ENCODE data around the gene SURF1.

Gene SURF1

DNA sequence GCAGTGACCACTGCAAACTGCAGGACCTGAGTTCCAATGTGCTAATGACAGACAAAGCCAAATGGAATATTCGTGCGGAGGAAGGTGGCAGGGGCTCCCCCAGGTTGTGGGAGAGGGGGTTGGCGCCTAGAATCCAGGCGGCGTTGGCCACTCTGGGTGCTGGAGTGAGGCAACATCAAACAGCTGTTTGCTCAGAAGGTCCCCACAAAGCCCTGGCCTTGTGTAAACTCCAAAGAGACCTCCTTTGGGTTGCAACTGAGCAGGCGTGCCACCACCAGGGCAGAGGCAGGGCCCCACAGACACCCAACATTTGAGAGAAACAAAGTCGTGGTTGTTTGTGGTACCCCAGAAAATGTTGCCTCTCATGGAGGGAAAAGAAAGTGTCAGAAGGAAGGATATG is 34.4 kb upstream of the SURF1 start:
- no peak for TF ChIP-seq CTCF (IDR thresholded peaks at IDR 0.05; ENCODE audit: borderline replicate concordance, insufficient read depth, low read depth, low read length)

GRCh38 chr9:133389562-133389961 is 33.3 kb upstream of the SURF1 start:
- TF ChIP-seq CTCF (IDR thresholded peaks at IDR 0.05; ENCODE audit: borderline replicate concordance, insufficient read depth, low read depth, low read length) = no peak
- no peak overlapping the region for H3K4me3 ChIP-seq (ENCODE audit: low read depth, low read length)

More for the DNA sequence above, 34.4 kb upstream of the SURF1 start:
- H3K4me3 ChIP-seq (ENCODE audit: low read depth, low read length) = no peak overlapping the region

DNA sequence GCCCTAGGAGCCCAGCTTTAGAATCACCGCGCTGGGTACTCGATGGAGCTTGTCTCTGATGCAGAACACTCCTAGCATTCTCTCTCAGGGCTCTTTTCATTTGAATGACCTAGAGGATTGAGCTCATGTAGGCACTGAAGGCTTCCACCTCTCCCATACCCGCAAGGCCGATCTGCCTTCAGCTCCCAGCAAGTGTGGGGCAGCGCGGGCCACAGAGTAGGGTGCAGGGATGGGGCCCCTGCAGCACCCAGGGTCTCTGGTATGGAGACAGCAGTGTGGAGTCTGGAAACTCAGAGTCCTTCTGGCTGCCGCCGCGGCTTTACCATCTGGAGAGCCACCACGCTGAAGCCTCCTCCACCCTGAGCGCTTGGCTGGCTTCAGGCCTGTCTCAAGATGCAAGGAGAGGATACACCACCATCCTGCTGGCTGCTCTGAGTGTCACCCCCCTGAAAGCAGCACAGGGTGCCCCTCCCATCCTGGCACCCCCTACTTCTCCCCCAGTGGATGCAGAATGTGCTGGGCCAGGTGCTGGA is 32.8 kb upstream of the SURF1 start:
- H3K4me3 ChIP-seq (ENCODE audit: low read depth, low read length) = no peak overlapping the region
- no peak for TF ChIP-seq CTCF (IDR thresholded peaks at IDR 0.05; ENCODE audit: borderline replicate concordance, insufficient read depth, low read depth, low read length)

DNA sequence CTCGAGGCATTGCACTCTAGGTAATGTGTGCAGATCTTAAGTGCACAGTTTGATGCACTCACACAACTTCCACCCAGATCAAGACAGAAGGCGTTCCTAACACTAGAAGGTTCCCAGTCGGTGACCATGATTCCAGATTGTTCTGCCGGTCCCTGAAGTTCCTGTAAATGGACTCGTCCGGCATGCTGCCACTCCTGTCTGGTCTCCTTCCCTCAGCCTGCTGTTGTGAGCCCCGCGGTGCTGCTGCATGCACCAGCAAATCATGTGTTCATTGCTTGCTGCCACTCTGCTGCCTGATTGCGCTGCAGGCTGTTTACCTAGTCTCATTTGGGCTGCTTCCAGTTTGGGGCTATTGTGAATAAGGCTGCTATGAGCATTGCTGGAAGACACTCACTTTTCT is 31.4 kb upstream of the SURF1 start:
- TF ChIP-seq CTCF (IDR thresholded peaks at IDR 0.05; ENCODE audit: borderline replicate concordance, insufficient read depth, low read depth, low read length) = no peak
- H3K4me3 ChIP-seq (ENCODE audit: low read depth, low read length) = no peak overlapping the region

GRCh38 chr9:133386338-133386737 is 30.1 kb upstream of the SURF1 start:
- no peak for TF ChIP-seq CTCF (IDR thresholded peaks at IDR 0.05; ENCODE audit: borderline replicate concordance, insufficient read depth, low read depth, low read length)
- H3K4me3 ChIP-seq (ENCODE audit: low read depth, low read length) = no peak overlapping the region

- no peak overlapping the region for H3K4me3 ChIP-seq (ENCODE audit: low read depth, low read length)
- no peak for TF ChIP-seq CTCF (IDR thresholded peaks at IDR 0.05; ENCODE audit: borderline replicate concordance, insufficient read depth, low read depth, low read length)
Observed at GRCh38 chr9:133385452-133385851, 29.2 kb upstream of the SURF1 start.

GRCh38 chr9:133384736-133385321 is 28.5 kb upstream of the SURF1 start:
- H3K4me3 ChIP-seq (ENCODE audit: low read depth, low read length) = no peak overlapping the region
- TF ChIP-seq CTCF (IDR thresholded peaks at IDR 0.05; ENCODE audit: borderline replicate concordance, insufficient read depth, low read depth, low read length) = no peak

Measured in GM12875 (cell line).